MM.1S (cell line): ENCODE measurements around the gene BMERB1.
"Not testable (repeated sequence)": the region's sequence is repeated elsewhere in the genome, so short reads cannot be mapped to it uniquely, and the experiment has no call there.

Experiments
- DNase-seq: peaks from one replicate; pipeline ENCODE4 v3.0.0-alpha.2; 2015
- H2AFZ ChIP-seq: fragments of 300-600 bp; sonication (generic); 2 replicates; pipeline ENCODE4 v1.6.0; 2016; ENCODE audit warnings: antibody characterized with exemption, low read length
- H3F3A ChIP-seq: fragments of 300-600 bp; sonication (generic); 2 replicates; pipeline ENCODE4 v1.6.1; 2016; ENCODE audit warnings: mild to moderate bottlenecking, antibody characterized with exemption, low read length, moderate library complexity, mixed read lengths; ENCODE audit not compliant: insufficient read depth
- H3K27ac ChIP-seq: fragments of 300-600 bp; sonication (generic); 2 replicates; pipeline ENCODE4 v1.5.1; 2016; ENCODE audit warnings: mild to moderate bottlenecking, low read length
- H3K27me3 ChIP-seq: fragments of 300-600 bp; sonication (generic); replicated peaks from 2 replicates; pipeline ENCODE4 v1.6.0; 2016; ENCODE audit warnings: low read length; ENCODE audit not compliant: insufficient read depth
- H3K36me3 ChIP-seq: fragments of 300-600 bp; sonication (generic); replicated peaks from 2 replicates; pipeline ENCODE4 v1.6.1; 2016; ENCODE audit warnings: mild to moderate bottlenecking, low read length, mixed read lengths; ENCODE audit not compliant: insufficient read depth
- H3K4me1 ChIP-seq: fragments of 300-600 bp; sonication (generic); 2 replicates; pipeline ENCODE4 v1.6.1; 2016; ENCODE audit warnings: low read length, mixed read lengths
- H3K4me2 ChIP-seq: fragments of 300-600 bp; sonication (generic); 2 replicates; pipeline ENCODE4 v1.6.0; 2016; ENCODE audit warnings: low read depth, low read length
- H3K4me3 ChIP-seq: fragments of 300-600 bp; sonication (generic); 2 replicates; pipeline ENCODE4 v1.5.1; 2016; ENCODE audit warnings: low read length, mixed read lengths
- H3K79me2 ChIP-seq: fragments of 300-600 bp; sonication (generic); 2 replicates; pipeline ENCODE4 v1.6.1; 2016; ENCODE audit warnings: mixed run types, low read length, mixed read lengths
- H3K9ac ChIP-seq: fragments of 300-600 bp; sonication (generic); 2 replicates; pipeline ENCODE4 v1.6.1; 2016; ENCODE audit warnings: low read length, mixed read lengths
- H3K9me2 ChIP-seq: fragments of 300-600 bp; sonication (generic); replicated peaks from 2 replicates; pipeline ENCODE4 v1.6.1; 2016; ENCODE audit warnings: mild to moderate bottlenecking, low read length, mixed read lengths; ENCODE audit not compliant: insufficient read depth
- H3K9me3 ChIP-seq: fragments of 300-600 bp; sonication (generic); replicated peaks from 2 replicates; pipeline ENCODE4 v1.6.1; 2016; ENCODE audit warnings: mild to moderate bottlenecking, low read length, mixed read lengths; ENCODE audit not compliant: insufficient read depth
- H4K20me1 ChIP-seq: fragments of 300-600 bp; sonication (generic); 2 replicates; pipeline ENCODE4 v1.6.1; 2016; ENCODE audit warnings: mild to moderate bottlenecking, low read length, moderate library complexity, mixed read lengths; ENCODE audit not compliant: insufficient read depth
- EZH2 ChIP-seq: fragments of 300-600 bp; sonication (generic); optimal IDR thresholded peaks from 2 replicates; pipeline ENCODE3; 2017; ENCODE audit warnings: low read depth, mild to moderate bottlenecking, antibody characterized with exemption, low read length, mixed read lengths
- EZH2phosphoT487 ChIP-seq: fragments of 300-600 bp; sonication (generic); IDR thresholded peaks from 2 replicates; pipeline ENCODE4 v1.6.1; 2018; ENCODE audit warnings: antibody characterized with exemption, low read length
- TF ChIP-seq, protein P1 (sequence below): fragments of 300-600 bp; sonication (generic); IDR thresholded peaks from 2 replicates; pipeline ENCODE4 v1.5.1; 2016; ENCODE audit warnings: antibody characterized with exemption, low read length, mixed read lengths

Gene BMERB1

DNA sequence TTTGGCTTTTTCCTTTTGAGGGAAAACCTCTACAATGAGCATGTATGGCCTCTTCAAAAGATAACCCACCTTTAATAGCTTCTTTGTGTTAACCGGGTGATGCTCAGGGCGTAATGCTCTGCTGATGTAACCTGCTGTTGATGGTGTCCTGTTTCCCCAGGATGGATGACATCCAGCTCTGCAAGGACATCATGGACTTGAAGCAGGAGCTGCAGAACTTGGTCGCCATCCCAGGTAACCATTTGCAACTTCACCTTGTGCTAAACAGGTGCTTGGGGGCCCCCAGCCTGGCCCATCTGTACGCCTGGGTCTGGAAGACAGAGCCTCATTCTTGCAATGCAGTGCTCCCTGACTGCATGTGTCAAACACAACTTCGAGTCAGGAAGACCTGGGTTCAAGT, 133.4 kb downstream of the BMERB1 start:
- H3K9me2 ChIP-seq = no peaks in the 10 kb centered on the region
- TF ChIP-seq EZH2 (no peak), EZH2phosphoT487 (no peak)
- TF ChIP-seq, protein P1, sequence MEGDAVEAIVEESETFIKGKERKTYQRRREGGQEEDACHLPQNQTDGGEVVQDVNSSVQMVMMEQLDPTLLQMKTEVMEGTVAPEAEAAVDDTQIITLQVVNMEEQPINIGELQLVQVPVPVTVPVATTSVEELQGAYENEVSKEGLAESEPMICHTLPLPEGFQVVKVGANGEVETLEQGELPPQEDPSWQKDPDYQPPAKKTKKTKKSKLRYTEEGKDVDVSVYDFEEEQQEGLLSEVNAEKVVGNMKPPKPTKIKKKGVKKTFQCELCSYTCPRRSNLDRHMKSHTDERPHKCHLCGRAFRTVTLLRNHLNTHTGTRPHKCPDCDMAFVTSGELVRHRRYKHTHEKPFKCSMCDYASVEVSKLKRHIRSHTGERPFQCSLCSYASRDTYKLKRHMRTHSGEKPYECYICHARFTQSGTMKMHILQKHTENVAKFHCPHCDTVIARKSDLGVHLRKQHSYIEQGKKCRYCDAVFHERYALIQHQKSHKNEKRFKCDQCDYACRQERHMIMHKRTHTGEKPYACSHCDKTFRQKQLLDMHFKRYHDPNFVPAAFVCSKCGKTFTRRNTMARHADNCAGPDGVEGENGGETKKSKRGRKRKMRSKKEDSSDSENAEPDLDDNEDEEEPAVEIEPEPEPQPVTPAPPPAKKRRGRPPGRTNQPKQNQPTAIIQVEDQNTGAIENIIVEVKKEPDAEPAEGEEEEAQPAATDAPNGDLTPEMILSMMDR = no peak
- no peak overlapping the region for H3K4me3 ChIP-seq
- H3K79me2 ChIP-seq = no peaks in the 10 kb centered on the region
- H3K9ac ChIP-seq = no peak overlapping the region
- DNase-seq = no peak
- H3K4me2 ChIP-seq = no peak overlapping the region
- H3F3A ChIP-seq = no peaks in the 10 kb centered on the region
- no peaks in the 10 kb centered on the region for H3K27me3 ChIP-seq
- H3K4me1 ChIP-seq = no peaks in the 10 kb centered on the region
- no peak overlapping the region for H3K27ac ChIP-seq
- H2AFZ ChIP-seq = no peak overlapping the region
- H4K20me1 ChIP-seq = no peaks in the 10 kb centered on the region
- no peaks in the 10 kb centered on the region for H3K36me3 ChIP-seq
- no peaks in the 10 kb centered on the region for H3K9me3 ChIP-seq

GRCh38 chr16:15570666-15571065, 136.3 kb downstream of the BMERB1 start:
- H3K27ac ChIP-seq, H3K4me1 ChIP-seq, H3K4me2 ChIP-seq, H2AFZ ChIP-seq, H3K4me3 ChIP-seq, H3K9ac ChIP-seq, H3K79me2 ChIP-seq, H3K9me3 ChIP-seq, H3K36me3 ChIP-seq, H3K27me3 ChIP-seq, H3F3A ChIP-seq, DNase-seq, H4K20me1 ChIP-seq, H3K9me2 ChIP-seq: not testable (repeated sequence)

DNA sequence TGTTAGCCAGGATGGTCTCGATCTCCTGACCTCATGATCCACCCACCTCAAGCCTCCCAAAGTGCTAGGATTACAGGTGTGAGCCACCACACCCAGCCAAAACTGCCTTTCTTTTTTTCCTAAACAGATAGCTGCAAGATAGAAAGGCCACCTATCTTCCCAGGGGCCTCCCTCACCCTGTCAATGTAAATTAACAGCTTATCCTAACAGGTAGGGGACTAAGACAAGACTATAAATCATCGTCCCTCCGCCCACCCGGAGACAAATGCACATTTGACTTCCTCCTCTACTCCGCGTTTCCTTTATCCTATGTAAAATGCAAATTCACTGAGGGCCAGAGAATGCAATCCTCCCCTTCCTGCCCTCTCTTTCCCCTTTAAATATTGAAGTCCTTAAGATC, 137.2 kb downstream of the BMERB1 start:
- H3F3A ChIP-seq = no peaks in the 10 kb centered on the region
- H3K4me2 ChIP-seq = no peak overlapping the region
- H3K4me3 ChIP-seq = no peak overlapping the region
- H2AFZ ChIP-seq = no peak overlapping the region
- H3K9me3 ChIP-seq = no peaks in the 10 kb centered on the region
- H4K20me1 ChIP-seq = no peaks in the 10 kb centered on the region
- no peaks in the 10 kb centered on the region for H3K36me3 ChIP-seq
- H3K4me1 ChIP-seq = no peaks in the 10 kb centered on the region
- H3K79me2 ChIP-seq = no peaks in the 10 kb centered on the region
- H3K27me3 ChIP-seq = no peaks in the 10 kb centered on the region
- no peak overlapping the region for H3K27ac ChIP-seq
- no peak for DNase-seq
- H3K9me2 ChIP-seq = no peaks in the 10 kb centered on the region
- H3K9ac ChIP-seq = no peak overlapping the region
- TF ChIP-seq EZH2 (no peak), EZH2phosphoT487 (no peak)
- TF ChIP-seq, protein P1 = no peak

- H3K27ac ChIP-seq = no peak overlapping the region
- H3K4me2 ChIP-seq = no peak overlapping the region
- no peaks in the 10 kb centered on the region for H3K27me3 ChIP-seq
- no peak overlapping the region for H3K9ac ChIP-seq
- no peaks in the 10 kb centered on the region for H3K9me2 ChIP-seq
- no peaks in the 10 kb centered on the region for H3K79me2 ChIP-seq
- no peaks in the 10 kb centered on the region for H3K36me3 ChIP-seq
- H3K4me3 ChIP-seq = no peak overlapping the region
- H3K4me1 ChIP-seq = no peaks in the 10 kb centered on the region
- no peak overlapping the region for H2AFZ ChIP-seq
- no peaks in the 10 kb centered on the region for H3K9me3 ChIP-seq
- no peaks in the 10 kb centered on the region for H4K20me1 ChIP-seq
- DNase-seq = no peak
- H3F3A ChIP-seq = no peaks in the 10 kb centered on the region
- TF ChIP-seq EZH2phosphoT487 = no peak
- no peak for TF ChIP-seq EZH2
These were observed 138.1 kb downstream of the BMERB1 start for GRCh38 chr16:15572329-15573001.
